Stimulated activated CD8-positive, alpha-beta memory T cell treated with anti-CD3 and anti-CD28 coated beads, Interleukin-2, amount 100 ng/mL, for 1 hour (primary cell): ENCODE data around the gene DYNC1H1.
A peak's percentile ranks its signal among the peaks of the same experiment; 100 is the strongest.

Experiments used
- DNase-seq, 2 donors: peaks; one replicate each; pipeline ENCODE4 v3.0.0-alpha.2; 2020; ENCODE audit warnings: low read depth in 2 of 2

DYNC1H1 gene

DNA sequence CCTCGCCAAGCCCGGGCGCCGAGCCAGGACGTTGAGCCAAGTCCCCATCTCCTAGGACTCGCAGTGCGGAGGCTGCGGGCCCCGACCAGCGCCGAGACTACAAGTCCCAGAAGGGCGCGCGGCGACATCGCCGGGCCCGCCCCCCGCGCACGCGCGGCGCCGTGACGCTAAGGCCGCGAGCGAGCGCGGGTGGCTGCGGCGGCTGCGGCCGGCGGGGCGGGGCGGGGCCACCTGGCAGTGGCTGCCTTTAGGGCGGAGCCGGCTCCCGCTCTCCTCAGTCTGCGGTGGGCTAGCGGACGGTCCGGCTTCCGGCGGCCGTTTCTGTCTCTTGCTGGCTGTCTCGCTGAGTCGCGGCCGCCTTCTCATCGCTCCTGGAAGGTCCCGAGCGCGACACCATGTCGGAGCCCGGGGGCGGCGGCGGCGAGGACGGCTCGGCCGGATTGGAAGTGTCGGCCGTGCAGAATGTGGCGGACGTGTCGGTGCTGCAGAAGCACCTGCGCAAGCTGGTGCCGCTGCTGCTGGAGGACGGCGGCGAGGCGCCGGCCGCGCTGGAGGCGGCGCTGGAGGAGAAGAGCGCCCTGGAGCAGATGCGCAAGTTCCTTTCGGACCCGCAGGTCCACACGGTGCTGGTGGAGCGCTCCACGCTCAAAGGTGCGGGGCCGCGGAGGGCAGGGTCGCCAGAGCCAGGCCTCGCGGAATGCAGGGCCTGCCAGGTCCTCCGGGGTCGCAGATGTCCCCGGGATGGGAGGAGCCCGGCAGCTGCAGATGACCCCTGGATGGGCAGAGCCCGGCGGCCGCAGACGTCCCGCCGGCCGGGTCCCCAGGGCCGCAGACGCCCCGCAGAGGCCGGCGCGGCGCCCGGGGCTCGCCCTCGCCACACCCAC is at the start of gene DYNC1H1:
DYNC1H1 (plus strand) TSS at position 277 of the 884 bp plus-strand sequence; CDS start at position 396, 119 bp downstream.
- peak; percentile 74 to 78 for DNase-seq

DNA sequence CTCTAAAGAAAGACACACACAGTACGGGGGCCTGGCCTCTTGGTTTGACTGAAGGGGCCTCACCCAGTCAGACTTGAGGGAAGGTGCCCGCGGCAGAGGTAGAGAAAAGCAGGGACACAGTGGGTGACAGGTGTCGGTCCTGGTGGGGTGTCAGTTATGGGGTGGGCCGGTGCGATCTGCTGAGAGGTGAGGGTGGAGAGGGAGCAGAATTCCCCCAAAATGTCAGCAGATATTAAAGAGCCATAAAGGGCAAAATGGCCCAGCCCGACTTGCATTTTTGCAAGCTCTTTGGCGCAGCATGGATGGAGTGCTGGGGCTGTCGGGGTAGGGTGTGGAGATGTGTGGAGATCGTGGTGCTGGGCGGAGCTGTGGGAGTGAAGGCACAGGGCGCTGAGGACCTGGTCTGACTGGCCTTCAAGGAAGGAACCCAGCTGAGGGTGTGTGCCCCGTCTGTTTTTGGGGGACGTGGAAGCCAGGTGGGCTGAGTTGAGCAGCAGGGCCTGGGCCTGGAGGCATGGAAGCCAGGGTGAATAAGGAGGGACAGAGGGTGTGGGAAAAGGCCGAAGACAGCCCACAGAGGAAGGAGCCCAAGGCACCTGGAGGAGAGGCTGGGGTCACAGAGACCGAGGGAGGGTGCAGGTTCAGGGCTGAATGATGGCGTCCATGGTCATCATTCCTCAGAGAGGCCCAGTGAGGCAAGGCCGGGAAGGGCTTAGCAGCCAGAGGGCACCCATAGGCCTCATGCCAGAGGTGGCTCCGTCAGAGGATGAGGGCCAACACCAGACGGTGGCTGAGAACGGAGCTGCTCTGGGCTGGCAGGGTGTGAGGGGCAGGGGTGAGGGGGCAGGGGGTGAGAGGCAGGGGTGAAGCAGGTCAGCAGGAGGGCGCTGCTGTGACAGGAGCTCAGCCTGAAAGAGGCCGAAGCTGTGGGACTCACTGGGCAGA is 48.2 kb upstream of the DYNC1H1 start:
- DNase-seq = no peak

- DNase-seq = no peak
These were observed 47.5 kb upstream of the DYNC1H1 start for GRCh38 chr14:101916816-101917412.

GRCh38 chr14:101917413-101918017 is 46.9 kb upstream of the DYNC1H1 start:
- no peak for DNase-seq

GRCh38 chr14:101918065-101918989 is 46.0 kb upstream of the DYNC1H1 start:
- DNase-seq = no peak

- no peak for DNase-seq
These were observed 44.1 kb upstream of the DYNC1H1 start for GRCh38 chr14:101920271-101920670.

- no peak for DNase-seq
These were observed 41.5 kb upstream of the DYNC1H1 start for GRCh38 chr14:101922866-101923265.

DNA sequence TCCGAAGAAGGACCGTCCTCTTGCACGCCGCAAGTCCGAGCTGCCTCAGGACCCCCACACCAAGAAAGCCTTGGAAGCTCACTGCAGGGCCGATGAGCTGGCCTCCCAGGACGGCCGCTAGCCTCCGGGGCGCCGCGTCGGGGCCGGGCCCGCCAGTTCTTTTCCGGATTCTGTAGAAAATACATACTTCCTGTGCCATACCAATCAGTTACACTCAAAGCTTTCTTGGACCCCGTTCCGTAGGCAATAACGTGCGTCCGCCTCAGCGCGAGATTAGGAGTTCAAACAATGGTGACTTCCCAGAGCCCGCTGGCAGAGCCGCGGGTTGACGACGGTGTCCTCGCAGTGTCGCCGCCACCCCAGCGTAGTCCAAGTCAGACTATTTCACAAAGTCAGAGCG is 39.2 kb upstream of the DYNC1H1 start:
- DNase-seq = no peak

DNA sequence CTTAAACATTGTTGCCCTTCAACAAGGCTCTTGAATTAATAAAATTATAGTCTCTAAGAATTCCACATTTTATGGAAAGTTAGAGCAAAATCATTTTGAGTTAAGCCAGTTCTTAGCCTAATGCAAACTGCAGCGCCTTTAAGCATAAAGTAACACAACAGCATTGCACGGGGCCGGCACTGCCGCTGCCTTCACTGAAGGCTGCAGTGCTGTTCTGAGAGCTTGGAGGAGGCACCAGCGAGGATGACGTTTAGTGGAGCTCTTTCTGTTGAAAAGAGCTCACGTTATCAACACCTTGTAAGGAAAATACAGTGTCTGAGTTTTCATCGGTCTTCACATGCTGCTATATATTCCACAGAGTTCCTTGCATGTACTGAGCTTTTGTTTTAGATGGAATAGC is 38.3 kb upstream of the DYNC1H1 start:
- DNase-seq = no peak

DNA sequence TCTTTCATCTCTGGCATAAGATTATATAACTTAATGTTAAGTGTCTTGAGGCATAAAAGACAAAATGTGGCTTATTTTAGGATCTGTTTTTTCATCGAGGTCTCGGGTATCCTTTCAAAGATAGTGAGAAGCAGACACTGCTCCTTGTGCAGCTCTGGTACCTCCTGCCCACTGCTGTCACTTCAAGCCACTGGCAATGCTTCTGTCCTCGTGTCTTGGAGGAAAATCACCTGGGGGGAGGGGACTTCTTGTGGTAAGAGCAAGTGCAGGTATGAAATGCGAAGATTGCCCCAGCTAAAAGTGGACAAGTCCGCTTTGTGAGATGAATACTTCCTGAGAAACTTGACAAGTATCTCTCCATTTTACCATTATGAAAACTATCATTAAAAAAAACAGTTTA is 37.8 kb upstream of the DYNC1H1 start:
- no peak for DNase-seq

- no peak for DNase-seq
These were observed 36.5 kb upstream of the DYNC1H1 start for GRCh38 chr14:101927859-101928258.

DNA sequence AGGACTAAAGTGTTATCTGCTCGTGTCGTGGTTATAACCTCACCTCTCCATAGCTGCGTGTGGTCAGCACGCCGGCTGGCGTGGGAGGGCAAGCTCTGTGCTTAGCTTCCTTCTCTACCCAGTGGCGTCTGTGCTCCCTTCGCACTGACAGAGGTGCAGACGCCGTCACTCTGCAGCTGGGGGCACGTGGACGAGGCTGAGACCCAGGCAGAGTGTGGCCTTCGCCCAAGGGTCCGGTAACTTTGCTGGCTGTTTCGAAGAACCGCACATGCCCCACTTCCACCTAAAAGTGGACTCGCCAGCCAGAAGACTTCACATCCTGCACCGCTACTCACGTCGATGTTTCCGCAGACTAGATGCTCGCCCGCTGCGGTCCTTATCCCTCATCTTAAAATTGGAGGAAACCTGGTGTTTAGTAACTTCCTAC is 35.9 kb upstream of the DYNC1H1 start:
- DNase-seq = no peak

DNA sequence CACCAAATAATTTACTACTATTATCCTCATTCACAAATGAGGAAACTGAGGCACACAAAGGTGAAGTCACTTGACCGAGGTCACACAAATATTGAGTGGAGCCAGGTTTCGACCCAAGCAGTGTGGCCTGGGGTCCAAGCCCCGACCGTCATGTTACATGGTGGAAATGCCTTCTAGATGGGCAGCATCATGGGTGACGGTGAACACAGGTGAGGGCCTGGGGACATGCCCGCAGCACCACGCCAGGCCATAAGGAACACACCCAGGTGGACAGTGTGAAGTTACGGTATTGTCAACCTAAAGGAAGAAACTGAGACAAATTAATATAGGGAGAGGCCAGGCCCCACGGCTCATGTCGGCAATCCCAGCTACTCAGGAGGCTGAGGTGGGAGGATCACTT is 35.3 kb upstream of the DYNC1H1 start:
- DNase-seq = no peak

DNA sequence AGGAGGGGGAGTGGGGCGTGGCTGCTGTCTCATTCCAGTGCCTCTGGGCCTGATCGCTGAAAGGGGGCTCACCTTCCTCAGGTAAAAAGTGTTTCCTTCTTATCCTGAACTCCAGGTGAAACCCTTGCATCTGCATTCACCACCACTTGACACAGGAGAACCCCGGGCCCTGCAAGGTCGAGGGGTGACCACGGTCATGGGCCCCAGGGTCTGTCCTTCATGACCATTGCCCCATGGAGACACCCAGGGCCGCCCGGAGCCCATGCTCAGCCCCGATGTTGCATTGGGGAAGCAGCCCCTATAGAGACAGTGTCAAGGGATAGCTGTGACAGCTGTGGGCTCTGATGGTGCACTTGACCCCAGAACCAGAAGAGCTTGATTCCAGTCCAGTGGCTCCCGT is 34.4 kb upstream of the DYNC1H1 start:
- DNase-seq = no peak

DNA sequence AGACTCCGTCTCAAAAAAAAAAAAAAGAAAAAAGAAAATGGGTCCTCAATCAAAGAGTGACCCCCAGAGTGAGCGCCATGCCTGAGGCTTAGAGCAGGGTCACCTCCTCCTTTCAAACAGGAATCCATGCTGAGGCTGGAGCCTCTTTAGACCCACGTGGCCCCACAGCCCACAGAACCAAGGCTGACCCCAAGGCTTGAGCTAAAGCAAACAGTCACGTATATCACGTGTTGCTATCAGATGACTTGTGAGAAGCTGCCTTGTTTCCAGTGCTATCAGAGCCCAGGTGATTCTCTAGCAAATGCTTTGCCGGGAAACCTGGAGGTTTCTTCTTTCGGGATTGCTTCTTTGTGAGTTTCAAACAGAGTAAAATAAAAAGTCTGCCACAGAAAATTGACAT is 31.7 kb upstream of the DYNC1H1 start:
- DNase-seq = no peak

DNA sequence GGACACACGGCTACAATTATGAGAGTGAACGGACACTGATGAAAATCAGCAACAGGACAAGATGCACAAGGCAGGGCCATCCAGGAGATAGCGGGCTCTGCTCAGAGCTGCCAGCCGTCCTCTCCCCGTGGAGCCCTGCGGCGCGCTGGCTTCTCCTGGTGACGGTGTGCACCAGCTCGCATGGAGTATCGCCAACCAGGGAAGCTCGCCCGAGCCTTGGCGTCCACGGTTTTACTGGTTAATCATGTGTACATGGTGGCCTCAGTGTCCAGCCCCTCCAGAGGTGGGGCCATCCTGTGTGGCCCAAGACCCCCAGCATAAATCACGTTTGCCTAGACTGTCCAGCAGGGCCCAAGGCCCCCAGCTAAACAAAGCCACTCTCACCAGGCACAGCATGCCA is 31.2 kb upstream of the DYNC1H1 start:
- DNase-seq = no peak

DNA sequence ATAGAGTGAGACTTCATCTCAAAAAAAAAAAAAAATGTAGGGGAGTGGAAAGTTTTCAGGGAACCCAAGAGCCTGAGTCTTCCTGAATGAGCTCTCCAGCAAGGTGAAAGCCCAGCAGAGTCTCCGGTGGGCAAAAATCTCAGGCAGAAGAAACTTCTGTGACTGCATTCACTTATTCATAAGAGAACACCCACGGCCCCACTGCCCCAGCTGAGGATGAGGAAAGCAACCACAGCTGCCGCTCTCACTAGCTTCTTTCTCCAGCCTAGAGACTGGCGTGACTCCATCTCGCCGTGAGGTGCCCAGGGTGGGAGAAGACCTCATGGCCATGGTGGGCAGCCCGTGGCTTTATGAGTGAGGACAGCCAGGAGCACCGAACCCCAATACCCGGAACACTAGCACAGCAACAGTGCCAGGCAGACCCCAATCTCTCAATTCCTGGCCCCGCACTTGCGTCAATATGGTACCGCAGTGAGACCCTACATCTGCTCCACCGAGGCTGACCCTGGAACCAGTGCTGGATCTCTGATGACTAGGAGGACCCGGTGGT is 29.7 kb upstream of the DYNC1H1 start:
- no peak for DNase-seq

DNA sequence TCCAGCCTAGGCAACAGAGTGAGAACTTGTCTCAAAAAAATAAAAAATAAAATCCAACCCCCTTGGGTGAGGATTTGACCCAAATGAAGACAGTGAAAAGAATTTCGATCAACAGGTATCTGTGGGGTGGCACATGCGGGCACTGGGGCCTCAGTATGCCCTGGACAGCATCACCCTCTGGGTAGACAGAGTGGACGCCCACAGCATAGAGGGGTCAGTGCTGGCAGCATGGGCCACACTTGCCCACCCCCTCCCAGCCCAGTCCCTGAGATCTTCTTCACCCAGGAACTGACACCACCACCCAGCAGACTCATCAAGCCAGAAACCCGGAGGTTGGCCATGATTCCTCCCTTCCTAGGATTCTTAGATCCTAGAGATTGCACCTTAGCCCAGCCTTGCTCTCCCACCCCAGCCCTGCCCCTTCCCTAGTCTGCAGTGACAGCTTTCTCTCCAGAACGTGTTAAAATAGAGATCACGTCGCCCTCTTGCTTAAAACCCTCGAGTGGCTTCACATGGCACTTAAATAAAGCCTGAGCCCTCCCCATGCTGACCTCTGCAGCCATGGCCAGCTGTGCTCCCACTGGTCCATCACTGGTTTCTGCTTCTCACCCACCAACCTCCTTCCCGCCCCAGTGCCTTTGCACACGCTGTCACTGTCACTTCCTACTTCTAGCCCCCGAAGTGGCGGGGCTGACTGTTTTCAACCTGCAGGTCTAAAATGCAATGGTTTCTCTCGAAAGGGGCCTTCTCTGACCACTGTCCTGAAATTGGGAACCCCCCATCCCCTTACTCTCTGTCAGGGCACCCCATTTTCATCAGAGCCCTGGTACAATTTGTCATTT is 26.2 kb upstream of the DYNC1H1 start:
- no peak for DNase-seq

DNA sequence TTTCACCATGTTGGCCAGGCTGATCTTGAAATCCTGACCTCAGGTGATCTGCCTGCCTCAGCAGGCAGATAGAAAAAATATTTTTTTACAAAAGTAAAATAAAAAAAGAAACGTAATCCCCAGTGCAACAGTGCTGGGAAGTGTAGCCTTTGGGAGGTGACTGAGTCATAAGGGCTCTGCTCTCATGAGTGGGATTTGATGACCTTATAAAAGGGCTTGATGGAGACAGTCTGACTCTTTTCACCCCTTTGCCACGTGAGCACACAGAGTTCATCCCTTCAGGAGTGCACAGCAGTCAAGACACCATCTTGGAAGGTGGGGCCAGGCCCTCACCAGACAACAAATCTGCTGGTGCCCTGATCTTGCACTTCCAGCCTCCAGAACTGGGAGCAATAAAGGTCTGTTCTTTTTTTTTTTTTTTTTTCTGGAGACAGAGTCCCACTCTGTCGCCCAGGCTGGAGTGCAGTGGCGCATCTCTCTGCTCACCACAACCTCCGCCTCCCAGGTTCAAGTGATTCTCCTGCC is 24.7 kb upstream of the DYNC1H1 start:
- no peak for DNase-seq
